Gastrocnemius medialis (tissue), 4 donors: ENCODE data around the gene TAF1D. TPM values are rescaled to one million over a fixed set of nuclear protein-coding genes. Genes with fewer than 3 reads are reported as not detected.
A peak's percentile ranks its signal among the peaks of the same experiment; 100 is the strongest.
"Not testable (repeated sequence)": the region's sequence is repeated elsewhere in the genome, so short reads cannot be mapped to it uniquely, and the experiment has no call there.

Experiments
- ATAC-seq, 2 donors: fragments of 150-250 bp; one replicate each; pipeline ENCODE4 v1.9.1; 2016
- DNase-seq, 2 donors: peaks; one replicate each; pipeline ENCODE4 v3.0.0-alpha.2; 2019
- H3K27ac ChIP-seq, 4 donors: fragments of 200-600 bp; sonication (generic); 1 replicate in 1 of 4; 2 replicates in 3 of 4; pipeline ENCODE4 v1.5.1; 2016 to 2018; ENCODE audit warnings: mild to moderate bottlenecking in 2 of 4, moderate library complexity in 1 of 4
- H3K27me3 ChIP-seq, 3 donors: fragments of 200-600 bp; sonication (generic) in 2 of 3; 1 replicate in 1 of 3; 2 replicates in 2 of 3; pipeline versions ENCODE4 v1.5.1 to v1.6.0; 2016 to 2019; ENCODE audit warnings: mild to moderate bottlenecking in 1 of 3, moderate library complexity in 1 of 3
- H3K36me3 ChIP-seq, 2 donors: fragments of 200-600 bp; sonication (generic) in 1 of 2; one replicate each; pipeline ENCODE4 v1.5.1; 2017 to 2018
- H3K4me1 ChIP-seq, 2 donors: fragments of 200-600 bp; sonication (generic) in 1 of 2; one replicate each; pipeline ENCODE4 v1.5.1; 2016 to 2017; ENCODE audit warnings: mild to moderate bottlenecking in 2 of 2
- H3K4me3 ChIP-seq, 4 donors: fragments of 200-600 bp; sonication (generic) in 3 of 4; 1 replicate in 1 of 4; 2 replicates in 3 of 4; pipeline ENCODE4 v1.5.1; 2016 to 2019; ENCODE audit warnings: mild to moderate bottlenecking in 2 of 4
- H3K9me3 ChIP-seq, 3 donors: fragments of 200-600 bp; sonication (generic) in 2 of 3; 1 replicate in 1 of 3; 2 replicates in 2 of 3; pipeline ENCODE4 v1.5.1; 2016 to 2019
- CTCF ChIP-seq, 5 experiments: fragments of 450-650 bp in 3 of 5; fragments of 200-600 bp in 2 of 5; sonication (generic) in 2 of 5; IDR thresholded peaks in 4 of 5; conservative IDR thresholded peaks in 1 of 5; 1 replicate in 4 of 5; 2 replicates in 1 of 5; pipeline ENCODE4 v1.5.1; 2016 to 2019; ENCODE audit warnings: antibody characterized with exemption in 5 of 5, mild to moderate bottlenecking in 3 of 5, moderate library complexity in 3 of 5
- POLR2A ChIP-seq, 2 donors: fragments of 450-650 bp; IDR thresholded peaks; one replicate each; pipeline ENCODE4 v1.6.1; 2017; ENCODE audit warnings: antibody characterized with exemption in 2 of 2, mild to moderate bottlenecking in 2 of 2, moderate library complexity in 2 of 2
- in situ Hi-C, 4 donors: fragments of 200-750 bp; cut with MboI; loops; one replicate each; pipeline versions ENCODE4 v1.15.0 to v1.8.0; 2017; ENCODE audit warnings: low sequenced_read_pairs in 4 of 4
- intact Hi-C: fragments of 100-400 bp; cut with DNase I; formaldehyde crosslinking; loops from one replicate; pipeline ENCODE4 v1.15.1; 2023; ENCODE audit warnings: low total_unique reads
- total RNA-seq, 4 donors: library from RNA; depleted of rRNA; stranded (reverse); fragments of >200 nt; gene quantifications; one replicate each; pipeline versions ENCODE4 v1.1.0 to v1.2.3, GENCODE V29; 2016

Gene TAF1D
- total RNA-seq, 4 donors from 2014 or later = 42.6 to 85.5 (median 55.0) TPM

GRCh38 chr11:93783362-93783761 is 42.1 kb upstream of the TAF1D start:
- in situ Hi-C loops (loop anchor here in 2 of 4 donors (25.0 kb wide), 1 partner anchor 704 kb away; the partner anchor contains the start of genes ANKRD49 (in 2 of the 2) and MRE11 (in 2 of the 2)), intact Hi-C loops (loop anchor here (5.0 kb wide), 1 partner anchor 121 kb away; the partner anchor contains the start of gene CEP295)
- Histone ChIP-seq H3K9me3 (no peaks in the 10 kb centered on the region), H3K4me3 (peak overlapping the region; percentile 73 to 98 (median 91)), H3K4me1 (peaks cover 27 to 35% of the 10 kb centered on the region in 2 donors), H3K27me3 (no peaks in the 10 kb centered on the region), H3K36me3 (peaks cover 0 to 6% of the 10 kb centered on the region in 2 donors), H3K27ac (peak overlapping the region; percentile 91 to 94 (median 94))
- DNase-seq (no peak), ATAC-seq (no peak)
- no peak for TF ChIP-seq POLR2A (IDR thresholded peaks at IDR 0.05)

- TF ChIP-seq POLR2A (IDR thresholded peaks at IDR 0.05) (no peak), CTCF (IDR thresholded peaks at IDR 0.05 in 4 of 5, conservative IDR thresholded peaks at IDR 0.05 in 1 of 5) (peak in 1 of 5 experiments; percentile 16)
- intact Hi-C loops = no loop called here
- Histone ChIP-seq H3K27me3 (no peaks in the 10 kb centered on the region), H3K4me1 (no peaks in the 10 kb centered on the region), H3K9me3 (no peaks in the 10 kb centered on the region), H3K27ac (no peak overlapping the region), H3K36me3 (no peaks in the 10 kb centered on the region), H3K4me3 (no peak overlapping the region)
- in situ Hi-C loops = loop anchor here in 2 of 4 donors (25.0 kb wide), 1 partner anchor 712 kb away; the partner anchor contains the start of genes ANKRD49 (in 2 of the 2) and MRE11 (in 2 of the 2)
- no peak for ATAC-seq
- no peak for DNase-seq
These were observed 34.0 kb upstream of the TAF1D start for GRCh38 chr11:93775289-93775688.

GRCh38 chr11:93774560-93774959 is 33.3 kb upstream of the TAF1D start:
- intact Hi-C loops, H3K9me3 ChIP-seq, H3K36me3 ChIP-seq, H3K4me1 ChIP-seq, in situ Hi-C loops, H3K27me3 ChIP-seq, DNase-seq, ATAC-seq, H3K4me3 ChIP-seq, H3K27ac ChIP-seq: not testable (repeated sequence)

- no peak overlapping the region for H3K4me3 ChIP-seq
- no peak for TF ChIP-seq POLR2A (IDR thresholded peaks at IDR 0.05)
- no peak for TF ChIP-seq CTCF (IDR thresholded peaks at IDR 0.05 in 4 of 5, conservative IDR thresholded peaks at IDR 0.05 in 1 of 5)
- in situ Hi-C loops = no loop called here
- ATAC-seq (no peak), DNase-seq (no peak)
- no peaks in the 10 kb centered on the region for H3K27me3 ChIP-seq
- no peak overlapping the region for H3K27ac ChIP-seq
- H3K4me1 ChIP-seq = no peaks in the 10 kb centered on the region
- H3K36me3 ChIP-seq = no peaks in the 10 kb centered on the region
- H3K9me3 ChIP-seq = no peaks in the 10 kb centered on the region
- intact Hi-C loops = no loop called here
These were observed 32.4 kb upstream of the TAF1D start for GRCh38 chr11:93773601-93774200.

GRCh38 chr11:93773045-93773477 is 31.8 kb upstream of the TAF1D start:
- TF ChIP-seq CTCF (IDR thresholded peaks at IDR 0.05 in 4 of 5, conservative IDR thresholded peaks at IDR 0.05 in 1 of 5) = no peak
- no peak for TF ChIP-seq POLR2A (IDR thresholded peaks at IDR 0.05)
- Histone ChIP-seq H3K27ac (no peak overlapping the region), H3K36me3 (no peaks in the 10 kb centered on the region), H3K4me3 (no peak overlapping the region), H3K9me3 (no peaks in the 10 kb centered on the region), H3K4me1 (no peaks in the 10 kb centered on the region), H3K27me3 (no peaks in the 10 kb centered on the region)
- DNase-seq (no peak), ATAC-seq (no peak)
- intact Hi-C loops (no loop called here), in situ Hi-C loops (no loop called here)
